DND-41 (cell line): Measurements from ENCODE around the gene ZNF100.
"Not testable (repeated sequence)": the region's sequence is repeated elsewhere in the genome, so short reads cannot be mapped to it uniquely, and the experiment has no call there.

Source experiments
- ATAC-seq: fragments of 200-7000 bp; cut with Tn5 transposase; 3 replicates; pipeline ENCODE4 v1.9.1; 2021; ENCODE audit warnings: low read depth; ENCODE audit not compliant: insufficient read depth
- DNase-seq: peaks from one replicate; pipeline ENCODE4 v3.0.0-alpha.2; 2020
- H2AFZ ChIP-seq: 2 replicates; pipeline ENCODE4 v1.6.0; 2012; ENCODE audit warnings: low read depth, low read length
- H3K27ac ChIP-seq: 2 replicates; pipeline ENCODE4 v1.5.1; 2012; ENCODE audit warnings: low read length, inconsistent platforms
- H3K27me3 ChIP-seq: fragments of 200-600 bp; sonication (generic); 2 replicates; pipeline ENCODE4 v1.6.0; 2012; ENCODE audit warnings: low read length, mild to moderate bottlenecking, inconsistent platforms; ENCODE audit not compliant: insufficient read depth, poor library complexity
- H3K36me3 ChIP-seq: 2 replicates; pipeline ENCODE4 v1.5.1; 2012; ENCODE audit warnings: low read length, inconsistent platforms; ENCODE audit not compliant: insufficient read depth
- H3K4me1 ChIP-seq: 2 replicates; pipeline ENCODE4 v1.5.1; 2012; ENCODE audit warnings: mild to moderate bottlenecking, low read length; ENCODE audit not compliant: insufficient read depth
- H3K4me2 ChIP-seq: 2 replicates; pipeline ENCODE4 v1.6.0; 2012; ENCODE audit warnings: mild to moderate bottlenecking, moderate library complexity, low read length, inconsistent platforms; ENCODE audit not compliant: insufficient read depth
- H3K4me3 ChIP-seq, 2 experiments: fragments of 200-600 bp in 1 of 2; shearing (Covaris generic) in 1 of 2; 2 replicates each; pipeline ENCODE4 v1.5.1; 2012 to 2016; ENCODE audit warnings: inconsistent platforms in 2 of 2, low read length in 2 of 2, mild to moderate bottlenecking in 2 of 2, low read depth in 1 of 2, moderate library complexity in 1 of 2
- H3K79me2 ChIP-seq: 2 replicates; pipeline ENCODE4 v1.6.0; 2012; ENCODE audit warnings: low read length, inconsistent platforms; ENCODE audit not compliant: insufficient read depth
- H3K9ac ChIP-seq: 2 replicates; pipeline ENCODE4 v1.6.0; 2012; ENCODE audit warnings: low read depth, mild to moderate bottlenecking, inconsistent platforms, low read length, moderate library complexity
- H3K9me3 ChIP-seq: 2 replicates; pipeline ENCODE4 v1.5.1; 2012; ENCODE audit warnings: low read length, moderate library complexity, mild to moderate bottlenecking, inconsistent platforms; ENCODE audit not compliant: insufficient read depth, severe bottlenecking
- H4K20me1 ChIP-seq: 2 replicates; pipeline ENCODE4 v1.6.0; 2012; ENCODE audit warnings: low read length; ENCODE audit not compliant: insufficient read depth
- EZH2 ChIP-seq: IDR thresholded peaks from 3 replicates; pipeline ENCODE4 v1.6.1; 2012; ENCODE audit warnings: borderline replicate concordance, low read depth, mild to moderate bottlenecking, moderate library complexity, low read length, inconsistent platforms; ENCODE audit not compliant: severe bottlenecking
- TF ChIP-seq, protein P1 (sequence below): IDR thresholded peaks from 2 replicates; pipeline ENCODE4 v1.5.1; 2012; ENCODE audit warnings: borderline replicate concordance, low read length, moderate library complexity, mild to moderate bottlenecking; ENCODE audit not compliant: poor library complexity, severe bottlenecking; ENCODE audit errors: extremely low read depth

ZNF100 gene

DNA sequence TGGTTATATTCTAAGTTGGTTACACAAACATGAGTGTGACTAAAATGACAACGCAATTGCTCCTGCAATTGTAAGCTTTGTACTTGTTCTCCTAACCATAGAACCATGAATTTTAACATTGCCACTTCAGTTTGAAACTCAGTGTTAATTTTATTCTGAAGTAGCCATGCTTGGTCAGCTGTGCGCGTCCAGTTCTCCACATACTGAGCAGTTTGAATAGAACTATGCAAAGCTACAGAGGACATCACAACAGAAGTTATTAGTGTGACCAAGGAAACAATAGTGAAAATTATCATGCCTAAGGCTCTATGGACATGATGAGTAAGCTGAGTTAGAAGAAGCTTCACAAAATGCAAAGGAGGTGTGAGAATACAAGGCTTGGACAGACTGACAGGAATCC lies 19.6 kb upstream of the ZNF100 start:
- Histone ChIP-seq H3K79me2 (no peaks in the 10 kb centered on the region), H3K4me2 (no peak overlapping the region)

DNA sequence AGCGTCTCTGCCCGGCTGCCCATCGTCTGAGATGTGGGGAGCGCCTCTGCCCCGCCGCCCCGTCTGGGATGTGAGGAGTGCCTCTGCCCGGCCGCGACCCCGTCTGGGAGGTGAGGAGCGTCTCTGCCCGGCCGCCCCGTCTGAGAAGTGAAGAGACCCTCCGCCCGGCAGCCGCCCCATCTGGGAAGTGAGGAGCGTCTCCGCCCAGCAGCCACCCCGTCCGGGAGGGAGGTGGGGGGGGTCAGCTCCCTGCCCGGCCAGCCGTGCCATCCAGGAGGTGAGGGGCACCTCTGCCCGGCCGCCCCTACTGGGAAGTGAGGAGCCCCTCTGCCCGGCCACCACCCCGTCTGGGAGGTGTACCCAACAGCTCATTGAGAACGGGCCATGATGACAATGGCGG lies 8.4 kb upstream of the ZNF100 start:
- not testable (repeated sequence) for H4K20me1 ChIP-seq, H3K27me3 ChIP-seq, H3K4me3 ChIP-seq, DNase-seq, H3K4me1 ChIP-seq, H3K9me3 ChIP-seq, H3K4me2 ChIP-seq, H3K79me2 ChIP-seq, H3K27ac ChIP-seq, H3K36me3 ChIP-seq, H3K9ac ChIP-seq, H2AFZ ChIP-seq, ATAC-seq

More for the DNA sequence above, 19.6 kb upstream of the ZNF100 start:
- H3K36me3 ChIP-seq = no peaks in the 10 kb centered on the region
- H3K9ac ChIP-seq = no peak overlapping the region
- ATAC-seq (no peak), DNase-seq (no peak)
- no peak overlapping the region for H2AFZ ChIP-seq
- H4K20me1 ChIP-seq = no peaks in the 10 kb centered on the region
- no peak overlapping the region for H3K4me3 ChIP-seq
- peaks cover 7% of the 10 kb centered on the region for H3K9me3 ChIP-seq
- no peak overlapping the region for H3K27ac ChIP-seq
- H3K27me3 ChIP-seq = no peaks in the 10 kb centered on the region
- TF ChIP-seq, protein P1, sequence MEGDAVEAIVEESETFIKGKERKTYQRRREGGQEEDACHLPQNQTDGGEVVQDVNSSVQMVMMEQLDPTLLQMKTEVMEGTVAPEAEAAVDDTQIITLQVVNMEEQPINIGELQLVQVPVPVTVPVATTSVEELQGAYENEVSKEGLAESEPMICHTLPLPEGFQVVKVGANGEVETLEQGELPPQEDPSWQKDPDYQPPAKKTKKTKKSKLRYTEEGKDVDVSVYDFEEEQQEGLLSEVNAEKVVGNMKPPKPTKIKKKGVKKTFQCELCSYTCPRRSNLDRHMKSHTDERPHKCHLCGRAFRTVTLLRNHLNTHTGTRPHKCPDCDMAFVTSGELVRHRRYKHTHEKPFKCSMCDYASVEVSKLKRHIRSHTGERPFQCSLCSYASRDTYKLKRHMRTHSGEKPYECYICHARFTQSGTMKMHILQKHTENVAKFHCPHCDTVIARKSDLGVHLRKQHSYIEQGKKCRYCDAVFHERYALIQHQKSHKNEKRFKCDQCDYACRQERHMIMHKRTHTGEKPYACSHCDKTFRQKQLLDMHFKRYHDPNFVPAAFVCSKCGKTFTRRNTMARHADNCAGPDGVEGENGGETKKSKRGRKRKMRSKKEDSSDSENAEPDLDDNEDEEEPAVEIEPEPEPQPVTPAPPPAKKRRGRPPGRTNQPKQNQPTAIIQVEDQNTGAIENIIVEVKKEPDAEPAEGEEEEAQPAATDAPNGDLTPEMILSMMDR = no peak
- TF ChIP-seq EZH2 = no peak
- H3K4me1 ChIP-seq = no peaks in the 10 kb centered on the region

DNA sequence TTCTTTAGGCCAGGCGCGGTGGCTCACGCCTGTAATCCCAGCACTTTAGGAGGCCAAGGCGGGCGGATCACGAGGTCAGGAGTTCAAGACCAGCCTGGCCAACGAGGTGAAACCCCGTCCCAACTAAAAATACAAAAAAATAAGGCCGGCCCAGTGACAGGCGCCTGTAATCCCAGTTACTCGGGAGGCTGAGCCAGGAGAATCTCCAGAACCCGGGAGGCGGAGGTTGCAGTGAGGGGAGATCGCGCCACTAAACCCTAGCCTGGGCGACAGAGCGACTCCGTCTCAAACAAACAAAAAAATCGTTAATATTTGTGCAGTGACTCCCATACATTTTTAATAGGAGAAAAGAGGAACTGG lies 694 bp downstream of the ZNF100 start:
- H3K9me3 ChIP-seq = peaks cover 25% of the 10 kb centered on the region
- not testable (repeated sequence) for H3K27me3 ChIP-seq, DNase-seq, H4K20me1 ChIP-seq
- H2AFZ ChIP-seq = peak overlapping the region; percentile 95
- peaks cover 26% of the 10 kb centered on the region for H3K4me1 ChIP-seq
- peak overlapping the region; percentile 73 for H3K4me2 ChIP-seq
- H3K36me3 ChIP-seq = peaks cover 43% of the 10 kb centered on the region
- peak; percentile 22 for ATAC-seq
- peaks cover 56% of the 10 kb centered on the region for H3K79me2 ChIP-seq
- peak overlapping the region; percentile 94 for H3K27ac ChIP-seq
- H3K9ac ChIP-seq = peak overlapping the region; percentile 83
- H3K4me3 ChIP-seq = peak overlapping the region; percentile 58 to 78

DNA sequence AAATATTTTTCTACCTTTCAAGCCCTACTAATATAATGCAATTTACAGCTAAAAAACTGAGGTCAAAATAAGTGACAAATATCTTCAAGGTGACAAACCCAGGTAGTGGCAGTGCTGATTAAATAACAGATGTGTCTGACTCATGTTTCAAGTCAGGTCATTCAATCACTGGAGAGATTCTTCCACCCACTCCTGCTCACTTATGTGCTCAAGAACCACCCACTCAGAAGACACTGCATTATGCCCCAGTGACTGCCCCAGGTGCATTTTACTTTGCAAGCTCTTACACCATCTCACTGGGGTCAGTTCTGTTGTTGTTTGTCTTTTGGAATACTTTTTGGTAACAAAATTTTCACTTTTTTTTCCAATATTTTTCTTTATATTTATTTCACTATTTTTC lies 2.2 kb downstream of the ZNF100 start:
- H3K27me3 ChIP-seq = no peaks in the 10 kb centered on the region
- peak overlapping the region; percentile 73; the same call in 1 of the 2 replicates for H3K4me2 ChIP-seq
- ATAC-seq = no peak
- H3K27ac ChIP-seq = no peak overlapping the region
- H3K36me3 ChIP-seq = peaks cover 57% of the 10 kb centered on the region
- H3K9ac ChIP-seq = no peak overlapping the region
- peaks cover 33% of the 10 kb centered on the region for H3K9me3 ChIP-seq
- H3K4me3 ChIP-seq = peak overlapping the region in 1 of 2 experiments; percentile 27; a peak in 1 of 4 replicates
- H3K79me2 ChIP-seq = peaks cover 69% of the 10 kb centered on the region
- H2AFZ ChIP-seq = no peak overlapping the region
- peaks cover 26% of the 10 kb centered on the region for H3K4me1 ChIP-seq
- no peak for DNase-seq
- no peaks in the 10 kb centered on the region for H4K20me1 ChIP-seq
- no peak for TF ChIP-seq EZH2
- TF ChIP-seq, protein P1 = no peak

DNA sequence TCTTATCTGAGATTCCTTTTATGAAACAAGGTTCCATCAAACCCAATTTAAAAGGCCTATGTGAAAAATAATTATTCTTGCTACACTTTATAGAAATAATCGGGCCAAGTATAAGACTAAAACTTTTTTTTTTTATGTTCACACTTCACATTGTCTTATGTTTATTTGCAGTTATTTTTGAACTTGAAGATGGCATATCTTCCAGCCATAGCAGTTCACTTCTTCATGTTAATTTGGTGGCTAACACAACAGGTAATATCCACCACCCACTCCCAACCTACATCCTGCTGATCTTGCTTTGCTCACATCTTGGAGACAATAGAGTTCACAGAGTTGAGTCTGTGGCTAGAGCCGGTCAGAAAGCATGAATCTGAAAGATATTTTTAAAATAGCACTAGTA lies 5.8 kb downstream of the ZNF100 start:
- H3K9ac ChIP-seq, H2AFZ ChIP-seq, H3K4me2 ChIP-seq, H4K20me1 ChIP-seq, H3K27me3 ChIP-seq, ATAC-seq, H3K27ac ChIP-seq, H3K4me3 ChIP-seq, DNase-seq: not testable (repeated sequence)
- peaks cover 35% of the 10 kb centered on the region for H3K9me3 ChIP-seq
- peaks cover 18% of the 10 kb centered on the region for H3K4me1 ChIP-seq
- H3K36me3 ChIP-seq = peaks cover 93% of the 10 kb centered on the region
- peaks cover 94% of the 10 kb centered on the region for H3K79me2 ChIP-seq
